Loucy (cell line): ENCODE results near the gene VWDE.

ENCODE experiments used
- H2AFZ ChIP-seq: fragments of 200-600 bp; sonication (generic); 2 replicates; pipeline ENCODE4 v1.6.0; 2016; ENCODE audit warnings: antibody characterized with exemption, mild to moderate bottlenecking, low read length, moderate library complexity
- H3F3A ChIP-seq: fragments of 200-600 bp; 2 replicates; pipeline ENCODE4 v1.6.0; 2016; ENCODE audit warnings: antibody characterized with exemption, low read depth, mild to moderate bottlenecking
- H3K27me3 ChIP-seq: fragments of 200-600 bp; sonication (generic); 2 replicates; pipeline ENCODE4 v1.6.1; 2014; ENCODE audit warnings: low read length, mild to moderate bottlenecking; ENCODE audit not compliant: insufficient read depth, poor library complexity, severe bottlenecking
- H3K36me3 ChIP-seq: fragments of 200-600 bp; sonication (generic); 2 replicates; pipeline ENCODE4 v1.6.1; 2016; ENCODE audit warnings: low read length; ENCODE audit not compliant: insufficient read depth
- H3K4me1 ChIP-seq: fragments of 200-600 bp; sonication (generic); 2 replicates; pipeline ENCODE4 v1.5.1; 2014; ENCODE audit warnings: low read length, mild to moderate bottlenecking; ENCODE audit not compliant: insufficient read depth, poor library complexity, severe bottlenecking
- H3K4me2 ChIP-seq: fragments of 200-600 bp; sonication (generic); 2 replicates; pipeline ENCODE4 v1.6.0; 2014; ENCODE audit warnings: antibody characterized with exemption, low read length, low read depth, mild to moderate bottlenecking; ENCODE audit not compliant: poor library complexity, severe bottlenecking
- H3K4me3 ChIP-seq: fragments of 200-600 bp; sonication (generic); 2 replicates; pipeline ENCODE4 v1.5.1; 2014; ENCODE audit warnings: low read length, mild to moderate bottlenecking, mixed read lengths; ENCODE audit not compliant: poor library complexity, severe bottlenecking
- H3K79me2 ChIP-seq: fragments of 200-600 bp; sonication (generic); 2 replicates; pipeline ENCODE4 v1.6.1; 2014; ENCODE audit warnings: low read length; ENCODE audit not compliant: insufficient read depth
- H3K9ac ChIP-seq: fragments of 200-600 bp; sonication (generic); 2 replicates; pipeline ENCODE4 v1.6.0; 2014; ENCODE audit warnings: mild to moderate bottlenecking, low read depth, low read length, moderate library complexity; ENCODE audit not compliant: poor library complexity, severe bottlenecking
- H3K9me2 ChIP-seq: fragments of 200-600 bp; sonication (generic); replicated peaks from 2 replicates; pipeline ENCODE4 v1.6.1; 2016; ENCODE audit warnings: low read depth, low read length, mixed read lengths
- H3K9me3 ChIP-seq: fragments of 200-600 bp; sonication (generic); 2 replicates; pipeline ENCODE4 v1.6.1; 2014; ENCODE audit warnings: mild to moderate bottlenecking, antibody characterized with exemption, low read length, low read depth; ENCODE audit not compliant: insufficient read depth
- H4K20me1 ChIP-seq: fragments of 200-600 bp; sonication (generic); 2 replicates; pipeline ENCODE4 v1.6.0; 2014; ENCODE audit warnings: antibody characterized with exemption, low read length, mild to moderate bottlenecking; ENCODE audit not compliant: insufficient read depth, poor library complexity, severe bottlenecking
- EZH2phosphoT487 ChIP-seq: fragments of 200-600 bp; IDR thresholded peaks from 2 replicates; pipeline ENCODE4 v1.6.1; 2018; ENCODE audit warnings: antibody characterized with exemption, mild to moderate bottlenecking, moderate library complexity, borderline replicate concordance
- TF ChIP-seq, protein P1 (sequence below): fragments of 200-600 bp; sonication (generic); conservative IDR thresholded peaks from 2 replicates; pipeline ENCODE4 v1.5.1; 2014; ENCODE audit warnings: mild to moderate bottlenecking, antibody characterized with exemption, low read length

VWDE gene

GRCh38 chr7:12434012-12434642 lies 30.5 kb upstream of the VWDE start:
- Histone ChIP-seq H3K27me3 (no peaks in the 10 kb centered on the region), H3K4me3 (no peak overlapping the region), H3K9ac (no peak overlapping the region), H3K4me1 (no peaks in the 10 kb centered on the region), H3F3A (no peaks in the 10 kb centered on the region), H3K9me2 (no peaks in the 10 kb centered on the region), H3K79me2 (no peaks in the 10 kb centered on the region), H4K20me1 (no peaks in the 10 kb centered on the region), H3K4me2 (no peak overlapping the region), H3K36me3 (no peaks in the 10 kb centered on the region), H2AFZ (no peak overlapping the region), H3K9me3 (no peaks in the 10 kb centered on the region)
- no peak for TF ChIP-seq EZH2phosphoT487
- TF ChIP-seq, protein P1, sequence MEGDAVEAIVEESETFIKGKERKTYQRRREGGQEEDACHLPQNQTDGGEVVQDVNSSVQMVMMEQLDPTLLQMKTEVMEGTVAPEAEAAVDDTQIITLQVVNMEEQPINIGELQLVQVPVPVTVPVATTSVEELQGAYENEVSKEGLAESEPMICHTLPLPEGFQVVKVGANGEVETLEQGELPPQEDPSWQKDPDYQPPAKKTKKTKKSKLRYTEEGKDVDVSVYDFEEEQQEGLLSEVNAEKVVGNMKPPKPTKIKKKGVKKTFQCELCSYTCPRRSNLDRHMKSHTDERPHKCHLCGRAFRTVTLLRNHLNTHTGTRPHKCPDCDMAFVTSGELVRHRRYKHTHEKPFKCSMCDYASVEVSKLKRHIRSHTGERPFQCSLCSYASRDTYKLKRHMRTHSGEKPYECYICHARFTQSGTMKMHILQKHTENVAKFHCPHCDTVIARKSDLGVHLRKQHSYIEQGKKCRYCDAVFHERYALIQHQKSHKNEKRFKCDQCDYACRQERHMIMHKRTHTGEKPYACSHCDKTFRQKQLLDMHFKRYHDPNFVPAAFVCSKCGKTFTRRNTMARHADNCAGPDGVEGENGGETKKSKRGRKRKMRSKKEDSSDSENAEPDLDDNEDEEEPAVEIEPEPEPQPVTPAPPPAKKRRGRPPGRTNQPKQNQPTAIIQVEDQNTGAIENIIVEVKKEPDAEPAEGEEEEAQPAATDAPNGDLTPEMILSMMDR, result peak; percentile 81

- H3K4me1 ChIP-seq, result no peaks in the 10 kb centered on the region
- H4K20me1 ChIP-seq, result no peaks in the 10 kb centered on the region
- no peak overlapping the region for H3K4me2 ChIP-seq
- H3F3A ChIP-seq, result no peaks in the 10 kb centered on the region
- H2AFZ ChIP-seq, result no peak overlapping the region
- H3K79me2 ChIP-seq, result no peaks in the 10 kb centered on the region
- no peak overlapping the region for H3K4me3 ChIP-seq
- no peak for TF ChIP-seq EZH2phosphoT487
- TF ChIP-seq, protein P1, result no peak
- H3K36me3 ChIP-seq, result no peaks in the 10 kb centered on the region
- H3K27me3 ChIP-seq, result no peaks in the 10 kb centered on the region
- no peaks in the 10 kb centered on the region for H3K9me2 ChIP-seq
- no peak overlapping the region for H3K9ac ChIP-seq
- H3K9me3 ChIP-seq, result no peaks in the 10 kb centered on the region
Measured at GRCh38 chr7:12431886-12432556, 28.4 kb upstream of the VWDE start.

- no peaks in the 10 kb centered on the region for H4K20me1 ChIP-seq
- H3K27me3 ChIP-seq, result no peaks in the 10 kb centered on the region
- no peaks in the 10 kb centered on the region for H3K36me3 ChIP-seq
- no peaks in the 10 kb centered on the region for H3K79me2 ChIP-seq
- no peak overlapping the region for H3K4me2 ChIP-seq
- H3K9ac ChIP-seq, result no peak overlapping the region
- H3K4me3 ChIP-seq, result no peak overlapping the region
- H3K9me2 ChIP-seq, result no peaks in the 10 kb centered on the region
- H2AFZ ChIP-seq, result no peak overlapping the region
- TF ChIP-seq, protein P1, result no peak
- TF ChIP-seq EZH2phosphoT487, result no peak
- no peaks in the 10 kb centered on the region for H3F3A ChIP-seq
- H3K4me1 ChIP-seq, result no peaks in the 10 kb centered on the region
- no peaks in the 10 kb centered on the region for H3K9me3 ChIP-seq
Measured at GRCh38 chr7:12425311-12425710, 21.6 kb upstream of the VWDE start.
